Left colon (tissue), 2 donors: ENCODE measurements around the gene NAA10. TPM values are rescaled to one million over a fixed set of nuclear protein-coding genes. Genes with fewer than 3 reads are reported as not detected.

Source experiments
- microRNA-seq, 2 donors: library from miRNA; unstranded; fragments of <30 nt; microRNA quantifications; one replicate each; pipeline versions ENCODE4 v1.1.0 to v1.2.0, GENCODE V29; 2020
- total RNA-seq, 2 donors: library from RNA; stranded (reverse); fragmentation: NEBNext Ultra II Directional; extraction: Animal tissue kit (Norgen Biotek cat#: 25700); gene quantifications; one replicate each; pipeline ENCODE4 v1.2.1, GENCODE V29; 2021
- donor health status: DM: no; HTN: no; CAD: no.
- donor health status: DM: yes; HTN: yes; CAD: no.

The NAA10 gene
- total RNA-seq, 2 donors from 2014 or later: 52.7 to 68.0 TPM

Small RNA genes lying within 50 kb of the gene (microRNA-seq; reads per million reads assigned to microRNA genes)
- gene MIR3202-1 (0 reads per million in 2 donors), gene MIR3202-2 (0 reads per million in 2 donors)

Other genes with a start within 250 kb of the NAA10 start
- gene SLC6A8, start 247.1 kb downstream of the NAA10 start, total RNA-seq: 100 to 1,000 TPM; 170 to 270 TPM
- gene BCAP31, start 210.7 kb downstream of the NAA10 start, total RNA-seq: 100 to 1,000 TPM; 200 to 203 TPM
- gene ABCD1, start 210.2 kb downstream of the NAA10 start, total RNA-seq: 10 to 100 TPM; 15.1 to 15.9 TPM
- gene PLXNB3, start 170.8 kb downstream of the NAA10 start, total RNA-seq: 1 to 10 TPM; 1.0 to 5.4 TPM
- 1 to 10 TPM; 1.4 to 1.7 TPM for gene SRPK3, start 154.0 kb downstream of the NAA10 start, total RNA-seq
- 10 to 100 TPM; 76.1 to 93.6 TPM for gene IDH3G, start 140.7 kb downstream of the NAA10 start, total RNA-seq
- gene SSR4, start 140.4 kb downstream of the NAA10 start, total RNA-seq: 100 to 1,000 TPM; 216 to 237 TPM
- gene PDZD4, start 104.5 kb downstream of the NAA10 start, total RNA-seq: 1 to 10 TPM; 1.0 to 3.8 TPM
- gene L1CAM, start 48.9 kb downstream of the NAA10 start, total RNA-seq: 1 to 10 TPM; 3.7 to 8.8 TPM
- under 1 TPM; 0.52 to 0.64 TPM for gene AVPR2, start 30.4 kb downstream of the NAA10 start, total RNA-seq
- 10 to 100 TPM; 26.6 to 35.5 TPM for gene ARHGAP4, start 8.8 kb downstream of the NAA10 start, total RNA-seq
- 1 to 10 TPM; 3.8 to 8.6 TPM for gene RENBP, start 9.6 kb upstream of the NAA10 start, total RNA-seq
- gene HCFC1, start 36.8 kb upstream of the NAA10 start, total RNA-seq: 10 to 100 TPM; 31.9 to 47.9 TPM
- gene TMEM187, start 37.7 kb upstream of the NAA10 start, total RNA-seq: 1 to 10 TPM; 8.4 to 9.9 TPM
- gene IRAK1, start 84.9 kb upstream of the NAA10 start, total RNA-seq: 100 to 1,000 TPM in 1 of 2 donors, 10 to 100 TPM in 1; 76.1 to 103 TPM
- 10 to 100 TPM; 29.4 to 32.3 TPM for gene MECP2, start 162.7 kb upstream of the NAA10 start, total RNA-seq
- gene OPN1LW, start 209.2 kb upstream of the NAA10 start, total RNA-seq: not detected
- not detected for gene OPN1MW, start 247.6 kb upstream of the NAA10 start, total RNA-seq